ENCODE data around the gene MFF. TPM values are rescaled to one million over a fixed set of nuclear protein-coding genes. Genes with fewer than 3 reads are reported as not detected.

MFF gene
- total and polyA plus RNA-seq, 2 of the 8 experiments (the other 6 are each of a cell fraction or from before 2014, with no cell fraction given): 36.2 to 86.8 TPM

GRCh38 chr2:227326783-227327182 lies 1.7 kb downstream of the MFF start:
- H3K79me2 ChIP-seq (ENCODE audit: control insufficient read depth in 1 of 2, insufficient read depth in 2 of 2, low read length in 2 of 2): peaks cover 4 to 63% of the 10 kb centered on the region in 2 experiments; a peak in 3 of 4 replicates
- H3K27me3 ChIP-seq (replicated peaks in 1 of 4; ENCODE audit: control insufficient read depth in 3 of 4, extremely low read depth in 1 of 4, insufficient read depth in 3 of 4, low read length in 3 of 4): no peaks in the 10 kb centered on the region
- no peak for TF ChIP-seq SAP30 (IDR thresholded peaks at IDR 0.05; ENCODE audit: insufficient read depth, insufficient replicate concordance, low read length)
- no peak for TF ChIP-seq KDM5A (IDR thresholded peaks at IDR 0.05; ENCODE audit: low read length)
- no peak for TF ChIP-seq CTCF (IDR thresholded peaks at IDR 0.05; ENCODE audit: control extremely low read depth in 1 of 3, insufficient read depth in 1 of 3, low read depth in 1 of 3, low read length in 3 of 3)
- no peak for TF ChIP-seq EP300 (IDR thresholded peaks at IDR 0.05; ENCODE audit: borderline replicate concordance in 1 of 2, low read depth in 2 of 2, low read length in 2 of 2)
- no peak for TF ChIP-seq TEAD4 (IDR thresholded peaks at IDR 0.05; ENCODE audit: low read depth, low read length)
- no peak for TF ChIP-seq EZH2 (IDR thresholded peaks at IDR 0.05; ENCODE audit: low read depth, low read length, severe bottlenecking)
- TF ChIP-seq SIRT6 (IDR thresholded peaks at IDR 0.05; ENCODE audit: low read length): no peak
- TF ChIP-seq ASH2L (IDR thresholded peaks at IDR 0.05; ENCODE audit: low read length): no peak
- TF ChIP-seq GABPA (IDR thresholded peaks at IDR 0.05; ENCODE audit: borderline replicate concordance, insufficient read depth, low read length): no peak
- no peak for TF ChIP-seq SIX5 (IDR thresholded peaks at IDR 0.05; ENCODE audit: low read depth, low read length)
- no peak for TF ChIP-seq TBP (IDR thresholded peaks at IDR 0.05; ENCODE audit: low read depth, low read length)

More at GRCh38 chr2:227326783-227327182, 1.7 kb downstream of the MFF start:
- no peak overlapping the region for H3K4ac ChIP-seq (replicated peaks; ENCODE audit: insufficient read length, low read depth, low read length)
- no peak overlapping the region for H2AFZ ChIP-seq (ENCODE audit: low read length)
- ChIA-PET CTCF (ENCODE audit: partially characterized antibody) (interaction anchor here (1.4 kb wide), 1 partner anchor 79 kb away, joined by 5 read pairs; no protein-coding TSS in a partner anchor), POLR2A (ENCODE audit: partially characterized antibody) (interaction anchor here (1.0 kb wide), 1 partner anchor 20 kb away, joined by 4 read pairs; no protein-coding TSS in a partner anchor)
- WGBS, 2 experiments (ENCODE audit: extremely low coverage in 1 of 2, insufficient coverage in 1 of 2, insufficient read length in 1 of 2, insufficient replicate concordance in 2 of 2, low coverage in 1 of 2, low lambda C conversion rate in 2 of 2, missing lambda C conversion rate in 1 of 2): 92% methylated on average over 6 of the region's 6 CpGs; no CpG with 5 or more reads in 1 of the 2 experiments
- H3K4me2 ChIP-seq (ENCODE audit: insufficient read depth in 1 of 2, low read depth in 2 of 2, low read length in 2 of 2): peak overlapping the region; percentile 69 to 85; a peak in 3 of 4 replicates
- H3K23ac ChIP-seq (ENCODE audit: insufficient read length): no peak overlapping the region
- no peak overlapping the region for H4K91ac ChIP-seq (replicated peaks; ENCODE audit: insufficient read length, low read length)
- H4K5ac ChIP-seq (ENCODE audit: insufficient read length, low read depth, low read length): no peak overlapping the region
- no peak overlapping the region for H2BK20ac ChIP-seq (ENCODE audit: low read length)
- H3K23me2 ChIP-seq (ENCODE audit: low read depth, low read length): no peaks in the 10 kb centered on the region; the same call in 1 of the 2 replicates
- H4K8ac ChIP-seq (ENCODE audit: extremely low read depth, insufficient read depth, low read length): no peak overlapping the region
- no peak for FAIRE-seq
- H4K20me1 ChIP-seq (replicated peaks in 1 of 2; ENCODE audit: control insufficient read depth in 1 of 2, insufficient read depth in 2 of 2, low read length in 2 of 2): peaks cover 0 to 3% of the 10 kb centered on the region in 2 experiments
- H3K14ac ChIP-seq (ENCODE audit: insufficient read length): no peak overlapping the region
- H2AK5ac ChIP-seq (ENCODE audit: low read depth, low read length): no peak overlapping the region
- no peak overlapping the region for H2BK120ac ChIP-seq (replicated peaks; ENCODE audit: low read depth, low read length)
- no peak overlapping the region for H3K9ac ChIP-seq (replicated peaks in 1 of 4; ENCODE audit: extremely low read depth in 1 of 4, low read depth in 3 of 4, low read length in 3 of 4)
- no peak overlapping the region for H2BK15ac ChIP-seq (ENCODE audit: low read length)
- H3K4me3 ChIP-seq (ENCODE audit: extremely low read depth in 1 of 4, insufficient read depth in 2 of 4, low read depth in 3 of 4, low read length in 4 of 4): peak overlapping the region in 3 of 4 experiments; percentile 80 to 95 (median 85); a peak in 5 of 8 replicates
- H3K4me1 ChIP-seq (replicated peaks in 1 of 4; ENCODE audit: control insufficient read depth in 3 of 4, insufficient read depth in 4 of 4, low read length in 3 of 4): no peaks in the 10 kb centered on the region; a peak in 2 of 7 replicates
- H2BK12ac ChIP-seq (ENCODE audit: low read depth, low read length): no peak overlapping the region
- no peak overlapping the region for H3K27ac ChIP-seq (ENCODE audit: low read depth, low read length)
- no peak overlapping the region for H3K56ac ChIP-seq (replicated peaks; ENCODE audit: insufficient read length, low read depth, low read length)
- H3K79me1 ChIP-seq (ENCODE audit: low read depth, low read length): no peaks in the 10 kb centered on the region
- H3K18ac ChIP-seq (ENCODE audit: extremely low read depth, low read length): no peak overlapping the region
- H3K36me3 ChIP-seq (ENCODE audit: control insufficient read depth in 2 of 4, insufficient read depth in 4 of 4, low read length in 3 of 4): peaks cover 0 to 11% (median 4%) of the 10 kb centered on the region in 4 experiments; a peak in 4 of 8 replicates
- no peak for DNase-seq (ENCODE audit: low read depth in 1 of 2, low spot score in 2 of 2)
- H3K9me3 ChIP-seq (ENCODE audit: insufficient read depth in 2 of 2, low read depth in 1 of 2, low read length in 1 of 2): peaks cover 9 to 10% of the 10 kb centered on the region in 2 experiments; a peak in 2 of 4 replicates
- no peak overlapping the region for H2BK5ac ChIP-seq (ENCODE audit: low read depth, low read length)

Data from H1 (cell line).